ENCODE results near the gene ABCB8. TPM values are rescaled to one million over a fixed set of nuclear protein-coding genes. Genes with fewer than 3 reads are reported as not detected.
A peak's percentile ranks its signal among the peaks of the same experiment; 100 is the strongest.

ABCB8 gene
- total and polyA plus RNA-seq, 9 of the 15 experiments (the other 6 are each of a cell fraction or from before 2014, with no cell fraction given) = 7.6 to 106 (median 36.3) TPM

GRCh38 chr7:151083071-151083823, 55.0 kb downstream of the ABCB8 start, which contains the start of gene TMUB1 (continued):
- TF ChIP-seq E2F6 (IDR thresholded peaks at IDR 0.05; ENCODE audit: borderline replicate concordance in 1 of 2, extremely low read depth in 1 of 2, insufficient read depth in 1 of 2, insufficient read length in 1 of 2, low read depth in 1 of 2, low read length in 1 of 2, poor library complexity in 1 of 2, severe bottlenecking in 1 of 2) (peak; percentile 60 to 79), RFX5 (IDR thresholded peaks at IDR 0.05; ENCODE audit: low read depth, low read length) (no peak), JUND (IDR thresholded peaks at IDR 0.05; ENCODE audit: borderline replicate concordance, low read depth, low read length) (no peak), JUND (tag; IDR thresholded peaks at IDR 0.05; ENCODE audit: borderline replicate concordance, low read depth, low read length) (no peak), RAD51 (IDR thresholded peaks at IDR 0.05; ENCODE audit: borderline replicate concordance, low read depth) (peak; percentile 62), ZBTB7A (IDR thresholded peaks at IDR 0.05; ENCODE audit: borderline replicate concordance, control insufficient read depth, low read depth, low read length) (peak; percentile 88), ZBTB8A (IDR thresholded peaks at IDR 0.05; ENCODE audit: partially characterized antibody) (no peak), ZNF134 (CRISPR knock-in tag; conservative IDR thresholded peaks at IDR 0.05) (no peak), TCF7L2 (IDR thresholded peaks at IDR 0.05; ENCODE audit: low read depth, low read length) (no peak), SNRNP70 (optimal IDR thresholded peaks at IDR 0.05; ENCODE audit: low read depth, low read length) (no peak), TRIM28 (IDR thresholded peaks at IDR 0.05) (no peak), MAFF (IDR thresholded peaks at IDR 0.05; ENCODE audit: low read length) (no peak), ZFPM2 (CRISPR knock-in tag; IDR thresholded peaks at IDR 0.05) (no peak), ZNF561 (CRISPR knock-in tag; conservative IDR thresholded peaks at IDR 0.05) (no peak), NR2C1 (IDR thresholded peaks at IDR 0.05) (no peak), NR2C1 (tag; IDR thresholded peaks at IDR 0.05) (peak; percentile 48; the same call in 1 of the 2 replicates), NONO (IDR thresholded peaks at IDR 0.05; ENCODE audit: low read depth in 2 of 2, low read length in 1 of 2) (no peak), ZBED1 (IDR thresholded peaks at IDR 0.05) (no peak), POLR2AphosphoS5 (IDR thresholded peaks at IDR 0.05; ENCODE audit: control insufficient read depth, insufficient read depth, low read depth, low read length) (peak; percentile 20; the same call in 1 of the 2 replicates), POU5F1 (IDR thresholded peaks at IDR 0.05; ENCODE audit: borderline replicate concordance, low read depth, low read length, partially characterized antibody) (no peak), RBBP5 (IDR thresholded peaks at IDR 0.05; ENCODE audit: borderline replicate concordance, insufficient read depth, low read length, poor library complexity, severe bottlenecking) (no peak), RFX7 (CRISPR knock-in tag; IDR thresholded peaks at IDR 0.05) (no peak)
- TF ChIP-seq, protein P1, sequence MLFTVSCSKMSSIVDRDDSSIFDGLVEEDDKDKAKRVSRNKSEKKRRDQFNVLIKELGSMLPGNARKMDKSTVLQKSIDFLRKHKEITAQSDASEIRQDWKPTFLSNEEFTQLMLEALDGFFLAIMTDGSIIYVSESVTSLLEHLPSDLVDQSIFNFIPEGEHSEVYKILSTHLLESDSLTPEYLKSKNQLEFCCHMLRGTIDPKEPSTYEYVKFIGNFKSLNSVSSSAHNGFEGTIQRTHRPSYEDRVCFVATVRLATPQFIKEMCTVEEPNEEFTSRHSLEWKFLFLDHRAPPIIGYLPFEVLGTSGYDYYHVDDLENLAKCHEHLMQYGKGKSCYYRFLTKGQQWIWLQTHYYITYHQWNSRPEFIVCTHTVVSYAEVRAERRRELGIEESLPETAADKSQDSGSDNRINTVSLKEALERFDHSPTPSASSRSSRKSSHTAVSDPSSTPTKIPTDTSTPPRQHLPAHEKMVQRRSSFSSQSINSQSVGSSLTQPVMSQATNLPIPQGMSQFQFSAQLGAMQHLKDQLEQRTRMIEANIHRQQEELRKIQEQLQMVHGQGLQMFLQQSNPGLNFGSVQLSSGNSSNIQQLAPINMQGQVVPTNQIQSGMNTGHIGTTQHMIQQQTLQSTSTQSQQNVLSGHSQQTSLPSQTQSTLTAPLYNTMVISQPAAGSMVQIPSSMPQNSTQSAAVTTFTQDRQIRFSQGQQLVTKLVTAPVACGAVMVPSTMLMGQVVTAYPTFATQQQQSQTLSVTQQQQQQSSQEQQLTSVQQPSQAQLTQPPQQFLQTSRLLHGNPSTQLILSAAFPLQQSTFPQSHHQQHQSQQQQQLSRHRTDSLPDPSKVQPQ (CRISPR knock-in tag; IDR thresholded peaks at IDR 0.05; ENCODE audit: borderline replicate concordance) = no peak

Data from K562 (cell line).